ENCODE data around the gene IGLON5. TPM values are rescaled to one million over a fixed set of nuclear protein-coding genes. Genes with fewer than 3 reads are reported as not detected.

The IGLON5 gene
- total RNA-seq, 4 donors from 2014 or later, result 0.17 TPM; not detected in 3

GRCh38 chr19:51365211-51365964, 53.9 kb downstream of the IGLON5 start:
- no peaks in the 10 kb centered on the region for H3K9me3 ChIP-seq
- no peaks in the 10 kb centered on the region for H3K36me3 ChIP-seq
- peaks cover 32 to 65% (median 54%) of the 10 kb centered on the region in 4 donors for H3K4me1 ChIP-seq
- no peak for TF ChIP-seq POLR2A (IDR thresholded peaks at IDR 0.05; ENCODE audit: low read depth)
- no peak for TF ChIP-seq CTCF (IDR thresholded peaks at IDR 0.05)
- TF ChIP-seq POLR2AphosphoS5 (IDR thresholded peaks at IDR 0.05), result peak in 1 of 2 donors; percentile 31
- peak overlapping the region; percentile 67 to 86 (median 75) for H3K4me3 ChIP-seq
- WGBS, result 17% methylated on average over 10 of the region's 10 CpGs
- peak overlapping the region; percentile 95 to 99 (median 97) for H3K27ac ChIP-seq (replicated peaks in 1 of 4)
- intact Hi-C loops (cut with DNase I), result loop anchor here (10.0 kb wide), 1 partner anchor 339 kb away; no protein-coding TSS in a partner anchor
- no peak for DNase-seq (ENCODE audit: extremely low spot score)
- no peaks in the 10 kb centered on the region for H3K27me3 ChIP-seq

- Histone ChIP-seq H3K4me1 (peaks cover 32 to 63% (median 54%) of the 10 kb centered on the region in 4 donors), H3K4me3 (peak within 1 kb of the TSS; percentile 67 to 86 (median 75)), H3K27me3 (no peaks in the 10 kb centered on the region), H3K36me3 (no peaks in the 10 kb centered on the region), H3K27ac (replicated peaks in 1 of 4) (peak within 1 kb of the TSS; percentile 95 to 99 (median 97)), H3K9me3 (no peaks in the 10 kb centered on the region)
- TF ChIP-seq EP300 (IDR thresholded peaks at IDR 0.05), result no peak
- peak; percentile 52 for TF ChIP-seq POLR2A (IDR thresholded peaks at IDR 0.05; ENCODE audit: low read depth)
- TF ChIP-seq CTCF (IDR thresholded peaks at IDR 0.05), result no peak
- TF ChIP-seq POLR2AphosphoS5 (IDR thresholded peaks at IDR 0.05), result peak in 1 of 2 donors; percentile 91
- 3% methylated on average over 15 of the region's 27 CpGs for WGBS
- intact Hi-C loops (cut with DNase I), result loop anchor here (1.0 to 10.0 kb wide), 2 partner anchors 26 to 339 kb away; no protein-coding TSS in a partner anchor
- DNase-seq (ENCODE audit: extremely low spot score), result no peak
These were observed 54.5 kb downstream of the IGLON5 start, which contains the start of gene ETFB for GRCh38 chr19:51365965-51366388. TSS of gene ETFB (minus strand) at chr19:51366388. CDS start at chr19:51366326, 62 bp downstream.

GRCh38 chr19:51366389-51367254, 55.2 kb downstream of the IGLON5 start:
- peak overlapping the region; percentile 95 to 99 (median 97) for H3K27ac ChIP-seq (replicated peaks in 1 of 4)
- no peaks in the 10 kb centered on the region for H3K9me3 ChIP-seq
- no peaks in the 10 kb centered on the region for H3K27me3 ChIP-seq
- peak; percentile 99 for DNase-seq (ENCODE audit: extremely low spot score)
- WGBS, result under 1% methylated on average over 38 of the region's 54 CpGs
- TF ChIP-seq POLR2AphosphoS5 (IDR thresholded peaks at IDR 0.05) (peak; percentile 98 to 99), POLR2A (IDR thresholded peaks at IDR 0.05; ENCODE audit: low read depth) (peak; percentile 64), EP300 (IDR thresholded peaks at IDR 0.05) (no peak)
- peaks cover 32 to 56% (median 54%) of the 10 kb centered on the region in 4 donors for H3K4me1 ChIP-seq
- peak overlapping the region; percentile 67 to 86 (median 75) for H3K4me3 ChIP-seq
- intact Hi-C loops (cut with DNase I), result loop anchor here (1.0 to 10.0 kb wide), 2 partner anchors 26 to 338 kb away; no protein-coding TSS in a partner anchor
- H3K36me3 ChIP-seq, result no peaks in the 10 kb centered on the region

- no peak for DNase-seq (ENCODE audit: extremely low spot score)
- intact Hi-C loops (cut with DNase I), result loop anchor here (10.0 kb wide), 1 partner anchor 338 kb away; no protein-coding TSS in a partner anchor
- Histone ChIP-seq H3K4me3 (peak overlapping the region; percentile 67 to 86 (median 75)), H3K27me3 (no peaks in the 10 kb centered on the region), H3K36me3 (no peaks in the 10 kb centered on the region), H3K4me1 (peaks cover 30 to 50% (median 49%) of the 10 kb centered on the region in 4 donors), H3K9me3 (no peaks in the 10 kb centered on the region), H3K27ac (replicated peaks in 1 of 4) (peak overlapping the region; percentile 95 to 99 (median 97))
- WGBS, result 0% methylated on average over 8 of the region's 15 CpGs
- peak; percentile 63 for TF ChIP-seq POLR2A (IDR thresholded peaks at IDR 0.05; ENCODE audit: low read depth)
- TF ChIP-seq CTCF (IDR thresholded peaks at IDR 0.05), result no peak
- peak in 1 of 2 donors; percentile 99 for TF ChIP-seq POLR2AphosphoS5 (IDR thresholded peaks at IDR 0.05)
- TF ChIP-seq EP300 (IDR thresholded peaks at IDR 0.05), result no peak
These were observed 55.8 kb downstream of the IGLON5 start for GRCh38 chr19:51367255-51367564.
